Progenitor cell of endocrine pancreas (in vitro differentiated cells): ENCODE data around the gene ASTN1. TPM values are rescaled to one million over a fixed set of nuclear protein-coding genes. Genes with fewer than 3 reads are reported as not detected.

Experiments used
- DNase-seq: peaks from one replicate; pipeline ENCODE4 v3.0.0; 2021; ENCODE audit warnings: low spot score; ENCODE audit not compliant: unreplicated experiment
- H3K27ac Mint-ChIP-seq: 2 replicates; pipeline ENCODE4 v1.8.0; 2021; ENCODE audit warnings: mild to moderate bottlenecking, moderate library complexity, mixed read lengths
- H3K27me3 Mint-ChIP-seq: 2 replicates; pipeline ENCODE4 v1.8.0; 2021; ENCODE audit warnings: mixed read lengths
- H3K36me3 Mint-ChIP-seq: 2 replicates; pipeline ENCODE4 v1.8.0; 2022; ENCODE audit warnings: mixed read lengths; ENCODE audit not compliant: insufficient read depth
- H3K4me1 Mint-ChIP-seq: 2 replicates; pipeline ENCODE4 v1.8.0; 2021; ENCODE audit warnings: low read depth, mixed read lengths
- H3K4me3 Mint-ChIP-seq: 2 replicates; pipeline ENCODE4 v1.8.0; 2021; ENCODE audit warnings: low read depth, mild to moderate bottlenecking, moderate library complexity, mixed read lengths
- H3K9me3 Mint-ChIP-seq: 2 replicates; pipeline ENCODE4 v1.8.0; 2021; ENCODE audit warnings: low read depth, mixed read lengths
- total RNA-seq: library from RNA; stranded (reverse); gene quantifications from 2 replicates; pipeline ENCODE4 v1.2.1, GENCODE V29; 2021
- TF ChIP-seq, protein P1 (sequence below): fragments of 200-600 bp; sonication (generic); IDR thresholded peaks from one replicate; pipeline ENCODE4 v1.5.0; 2021; ENCODE audit warnings: antibody characterized with exemption, mild to moderate bottlenecking; ENCODE audit not compliant: unreplicated experiment

ASTN1 gene
- total RNA-seq, 1 donor from 2014 or later: 0.72 TPM

DNA sequence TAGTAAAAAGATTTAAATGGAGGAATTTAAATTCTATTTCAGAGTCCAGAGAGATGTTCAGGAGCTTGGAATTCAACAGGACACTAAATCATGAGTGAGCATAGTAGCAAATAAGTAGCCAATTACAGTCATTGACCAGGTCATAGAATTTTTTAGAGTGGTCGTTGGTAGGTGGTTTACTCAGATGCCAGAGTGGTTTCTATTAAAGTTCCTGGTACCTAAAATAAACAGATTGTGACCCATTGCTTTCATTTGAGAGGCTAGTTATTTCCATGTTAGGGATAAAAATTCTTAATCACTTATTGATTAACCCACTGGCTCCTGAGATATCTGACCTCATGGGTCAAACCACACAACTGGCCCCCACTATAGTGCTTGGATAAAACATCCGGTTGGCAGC lies 201.3 kb downstream of the ASTN1 start:
- no peak overlapping the region for H3K27ac Mint-ChIP-seq

DNA sequence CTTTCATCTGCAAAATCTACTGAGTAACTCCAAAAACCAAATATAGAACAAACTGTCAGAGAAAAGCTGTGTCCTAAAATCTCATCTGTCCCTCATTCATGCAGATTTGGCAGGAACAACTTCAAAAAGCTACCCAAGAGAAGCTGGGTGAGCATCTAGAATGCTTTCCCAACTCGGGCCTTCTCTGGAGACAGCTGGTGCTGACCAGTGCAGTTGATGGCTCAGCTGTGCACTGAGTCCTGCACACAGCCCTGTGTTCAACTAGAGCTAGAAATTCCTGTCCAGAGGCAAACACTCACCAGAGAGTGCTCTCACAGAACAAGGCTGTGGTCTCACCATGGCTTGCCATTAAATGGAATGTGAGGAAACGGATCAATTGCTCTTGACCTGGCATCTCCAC lies 202.8 kb downstream of the ASTN1 start:
- Mint-ChIP-seq H3K4me3 (no peak overlapping the region), H3K36me3 (no peaks in the 10 kb centered on the region), H3K27me3 (peaks cover 23% of the 10 kb centered on the region), H3K4me1 (no peaks in the 10 kb centered on the region), H3K9me3 (no peaks in the 10 kb centered on the region), H3K27ac (no peak overlapping the region)
- DNase-seq: no peak
- TF ChIP-seq, protein P1, sequence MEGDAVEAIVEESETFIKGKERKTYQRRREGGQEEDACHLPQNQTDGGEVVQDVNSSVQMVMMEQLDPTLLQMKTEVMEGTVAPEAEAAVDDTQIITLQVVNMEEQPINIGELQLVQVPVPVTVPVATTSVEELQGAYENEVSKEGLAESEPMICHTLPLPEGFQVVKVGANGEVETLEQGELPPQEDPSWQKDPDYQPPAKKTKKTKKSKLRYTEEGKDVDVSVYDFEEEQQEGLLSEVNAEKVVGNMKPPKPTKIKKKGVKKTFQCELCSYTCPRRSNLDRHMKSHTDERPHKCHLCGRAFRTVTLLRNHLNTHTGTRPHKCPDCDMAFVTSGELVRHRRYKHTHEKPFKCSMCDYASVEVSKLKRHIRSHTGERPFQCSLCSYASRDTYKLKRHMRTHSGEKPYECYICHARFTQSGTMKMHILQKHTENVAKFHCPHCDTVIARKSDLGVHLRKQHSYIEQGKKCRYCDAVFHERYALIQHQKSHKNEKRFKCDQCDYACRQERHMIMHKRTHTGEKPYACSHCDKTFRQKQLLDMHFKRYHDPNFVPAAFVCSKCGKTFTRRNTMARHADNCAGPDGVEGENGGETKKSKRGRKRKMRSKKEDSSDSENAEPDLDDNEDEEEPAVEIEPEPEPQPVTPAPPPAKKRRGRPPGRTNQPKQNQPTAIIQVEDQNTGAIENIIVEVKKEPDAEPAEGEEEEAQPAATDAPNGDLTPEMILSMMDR: no peak

More for the DNA sequence above, 201.3 kb downstream of the ASTN1 start:
- Mint-ChIP-seq H3K27me3 (peaks cover 19% of the 10 kb centered on the region), H3K9me3 (no peaks in the 10 kb centered on the region), H3K4me3 (no peak overlapping the region), H3K4me1 (no peaks in the 10 kb centered on the region), H3K36me3 (no peaks in the 10 kb centered on the region)
- DNase-seq: no peak
- TF ChIP-seq, protein P1: no peak

DNA sequence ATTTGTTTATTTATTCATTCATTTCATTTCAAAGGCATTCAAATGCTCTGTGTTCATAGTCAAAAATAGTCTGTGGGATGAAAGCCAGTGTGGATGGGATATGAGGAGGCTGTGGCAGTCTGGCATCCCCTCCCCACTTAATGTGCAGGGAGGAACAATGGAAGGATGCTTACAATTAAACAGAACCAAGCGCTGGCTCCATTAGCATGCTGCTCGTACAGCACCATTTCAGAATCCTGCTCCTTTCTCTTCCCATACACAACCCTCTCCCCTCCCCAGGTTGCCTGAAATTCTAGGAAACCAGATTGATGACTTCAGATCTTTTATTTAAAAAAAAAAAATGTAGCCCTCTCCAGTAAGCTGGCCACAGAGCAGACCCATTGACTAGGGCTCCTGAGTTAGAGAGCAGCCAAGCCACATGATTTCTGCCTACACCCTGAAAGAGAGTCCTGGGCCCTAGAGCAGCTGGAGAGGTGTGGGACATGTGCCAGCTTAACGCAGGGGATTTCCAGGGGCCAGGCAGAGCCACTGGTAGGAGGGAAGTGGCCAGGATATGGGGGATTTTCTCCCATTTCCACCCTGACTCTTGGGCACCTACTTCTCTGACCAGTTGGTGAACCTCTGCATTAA lies 205.2 kb downstream of the ASTN1 start:
- Mint-ChIP-seq H3K27me3 (peaks cover 29% of the 10 kb centered on the region), H3K4me1 (no peaks in the 10 kb centered on the region), H3K4me3 (no peak overlapping the region), H3K27ac (no peak overlapping the region), H3K36me3 (no peaks in the 10 kb centered on the region), H3K9me3 (no peaks in the 10 kb centered on the region)
- TF ChIP-seq, protein P1: no peak
- DNase-seq: no peak

DNA sequence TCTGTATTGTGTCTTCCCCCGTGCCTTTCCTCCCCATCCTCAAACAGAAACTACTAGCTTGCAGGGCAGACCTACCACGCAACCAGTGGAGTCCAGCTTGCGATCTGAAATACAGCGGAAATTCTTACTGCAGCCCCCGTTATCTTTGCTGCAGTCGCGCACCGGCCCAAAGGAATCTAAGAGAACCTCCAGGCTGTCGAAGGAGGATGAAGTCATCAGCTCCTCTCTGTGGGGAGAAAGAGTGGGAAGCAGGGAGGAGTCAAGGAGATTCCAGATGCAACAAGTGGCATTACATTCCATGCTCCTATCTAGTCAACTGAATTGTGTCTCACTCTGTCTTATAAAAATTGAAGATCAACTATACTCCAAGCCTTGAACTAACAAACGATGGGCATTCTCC lies 206.9 kb downstream of the ASTN1 start:
- H3K36me3 Mint-ChIP-seq: no peaks in the 10 kb centered on the region
- TF ChIP-seq, protein P1: no peak
- no peak overlapping the region for H3K27ac Mint-ChIP-seq

DNA sequence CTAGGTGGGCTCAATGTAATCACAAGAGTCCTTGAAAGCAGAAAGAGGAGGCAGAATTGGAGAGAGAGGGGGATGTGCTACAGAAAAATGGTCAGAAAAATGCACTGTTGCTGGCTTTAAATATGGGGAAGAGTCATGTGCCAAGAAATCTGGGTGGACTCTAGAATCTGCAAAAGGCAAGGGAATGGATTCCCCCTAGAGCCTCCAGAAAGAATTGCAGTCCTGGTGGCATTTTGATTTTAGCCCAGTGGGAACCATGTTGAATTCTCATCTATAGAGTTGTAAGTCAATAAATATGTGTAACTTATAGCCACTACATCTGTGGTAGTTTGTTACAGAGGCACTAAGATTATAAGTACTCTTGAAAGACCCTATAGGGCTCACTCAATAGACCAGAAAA lies 210.3 kb downstream of the ASTN1 start:
- no peaks in the 10 kb centered on the region for H3K9me3 Mint-ChIP-seq
- TF ChIP-seq, protein P1: peak; percentile 35
- no peaks in the 10 kb centered on the region for H3K36me3 Mint-ChIP-seq
- H3K27ac Mint-ChIP-seq: no peak overlapping the region
- no peak for DNase-seq
- peaks cover 26% of the 10 kb centered on the region for H3K27me3 Mint-ChIP-seq
- no peak overlapping the region for H3K4me3 Mint-ChIP-seq
- peaks cover 5% of the 10 kb centered on the region for H3K4me1 Mint-ChIP-seq

More for the DNA sequence above, 206.9 kb downstream of the ASTN1 start:
- Mint-ChIP-seq H3K4me3 (no peak overlapping the region), H3K27me3 (peaks cover 24% of the 10 kb centered on the region), H3K9me3 (no peaks in the 10 kb centered on the region), H3K4me1 (peaks cover 1% of the 10 kb centered on the region)
- no peak for DNase-seq
